Fibroblast of skin of scalp (primary cell): ENCODE results near the gene NHLRC4.

Source experiments
- DNase-seq: peaks from one replicate; pipeline ENCODE4 v3.0.0-alpha.2; 2013

The NHLRC4 gene

DNA sequence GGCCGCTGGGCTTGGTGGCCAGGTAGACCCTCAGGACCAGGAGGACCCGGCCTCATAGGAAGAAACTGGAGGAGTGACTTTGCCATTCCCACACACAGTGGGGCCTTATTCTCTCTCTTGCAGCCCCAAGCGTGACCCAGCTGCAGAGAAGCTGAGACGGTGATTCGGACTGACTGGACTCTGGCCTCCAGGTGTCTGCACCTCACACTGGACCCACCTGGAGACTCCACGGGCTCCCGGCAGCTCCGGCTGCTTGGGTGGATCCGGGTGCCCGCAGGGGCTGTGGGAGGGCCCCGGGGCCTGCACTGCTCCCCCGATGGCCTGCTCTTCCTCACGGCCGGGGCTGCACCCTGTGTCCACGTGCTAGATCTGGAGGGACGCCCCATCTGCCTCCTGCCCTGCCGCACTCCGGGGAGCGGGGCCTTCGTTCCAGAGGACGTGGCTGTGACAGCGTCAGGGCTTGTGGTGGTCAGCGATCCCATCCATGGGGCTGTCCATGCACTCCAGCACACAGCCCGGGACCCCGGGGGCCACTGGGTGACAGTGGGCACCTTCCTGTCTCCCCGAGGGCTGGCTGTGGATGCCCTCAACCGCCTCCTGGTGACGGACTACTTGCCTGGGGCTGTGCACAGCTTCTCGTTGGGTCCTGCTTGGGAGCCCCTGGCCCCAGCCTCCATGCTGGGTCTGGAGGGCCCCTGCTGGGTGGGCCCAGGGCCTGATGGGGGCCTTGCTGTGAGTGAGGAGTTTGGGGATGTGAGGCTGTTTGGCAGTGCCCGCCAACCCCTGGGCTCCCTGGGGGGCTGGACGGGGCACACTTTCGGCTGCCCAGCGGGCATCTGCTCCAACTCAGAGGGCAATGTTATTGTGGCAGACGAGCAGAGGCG, 810 bp downstream of the NHLRC4 start:
- DNase-seq: no peak

DNA sequence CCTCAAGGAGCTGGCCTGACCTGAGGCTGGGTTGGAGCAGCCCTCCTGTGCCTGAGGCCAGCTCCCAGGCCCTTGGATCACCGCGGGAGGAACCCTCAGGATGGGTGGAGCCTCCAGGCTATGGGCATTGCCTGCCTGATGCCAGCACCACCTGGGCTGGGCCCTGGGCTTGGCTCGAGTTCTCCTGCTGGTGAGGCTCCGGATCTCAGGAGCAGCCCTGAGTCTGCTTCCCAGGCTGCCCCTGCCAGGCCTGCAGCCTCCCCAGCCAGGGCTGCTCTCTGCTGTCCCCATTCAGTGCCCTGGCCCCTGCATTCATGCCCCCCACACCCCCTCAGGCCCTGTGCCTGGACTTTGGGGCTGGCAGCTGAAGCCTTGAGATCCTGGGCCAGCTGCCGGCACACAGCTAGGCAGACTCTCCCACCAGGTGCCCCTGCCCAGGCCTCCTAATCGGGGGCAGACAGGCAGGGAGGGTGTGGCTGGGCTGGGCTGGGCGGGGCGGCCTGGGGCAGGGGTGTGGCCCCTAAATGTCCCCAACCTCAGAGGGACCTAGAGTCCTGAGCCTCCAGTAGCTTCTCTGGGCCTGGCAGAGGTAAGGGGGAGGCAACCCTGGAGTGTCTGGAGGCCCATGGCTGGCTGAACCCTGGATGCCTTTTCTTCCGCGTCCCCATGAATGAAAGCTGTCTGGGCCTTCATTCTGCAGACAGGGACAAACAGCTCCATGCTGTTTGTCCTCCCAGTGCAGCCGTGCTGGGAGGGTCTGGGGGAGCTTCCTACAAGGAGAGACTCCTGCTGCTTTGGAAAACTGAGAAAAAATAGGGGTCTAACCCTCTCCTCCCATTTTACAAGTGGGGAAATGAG, 1.8 kb downstream of the NHLRC4 start:
- no peak for DNase-seq

DNA sequence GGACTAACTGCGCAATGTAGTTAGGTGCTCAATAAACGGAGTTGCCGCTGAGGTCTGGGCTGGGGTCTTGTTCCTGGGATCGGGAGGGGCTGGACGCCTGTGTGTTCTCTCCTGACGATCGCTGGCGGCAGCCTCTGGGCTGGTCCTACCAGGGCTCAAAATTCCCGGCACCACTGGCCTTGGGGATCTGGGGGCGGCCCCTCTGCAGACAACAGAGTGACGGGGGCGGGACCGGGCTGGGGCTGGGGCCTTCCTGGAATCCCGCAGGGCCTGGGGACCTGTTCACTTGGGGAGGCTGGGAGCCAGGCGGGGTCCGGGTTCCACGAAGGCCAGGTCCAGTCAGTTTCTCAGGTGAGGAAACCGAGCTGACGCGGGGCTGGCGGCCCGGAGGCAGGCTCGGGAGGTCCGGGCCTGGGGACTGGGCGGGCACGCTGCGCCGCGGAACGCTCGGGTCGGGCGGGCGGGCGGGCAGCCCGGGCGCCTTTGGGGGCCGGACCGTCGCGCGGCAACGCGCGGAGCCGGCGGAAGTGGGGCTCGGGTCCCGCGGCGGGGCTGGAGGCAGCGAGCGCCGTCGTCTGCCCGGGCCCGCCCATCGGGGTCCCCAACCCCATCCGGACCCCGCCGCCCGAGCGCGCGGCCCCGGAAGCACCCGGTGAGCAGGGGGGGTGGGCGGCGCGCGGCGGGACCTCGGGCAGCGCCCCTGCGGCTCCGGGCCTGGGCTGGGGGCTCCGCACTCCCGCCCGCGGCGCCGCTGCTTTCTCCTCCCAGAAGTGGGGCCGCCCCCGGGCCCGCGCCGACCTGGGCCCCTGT, 2.8 kb downstream of the NHLRC4 start, which contains the start of gene PIGQ:
PIGQ (plus strand) TSS at position 524 of the 810 bp plus-strand sequence. CDS start 4,107 bp downstream, outside the sequence.
- peak; percentile 67 for DNase-seq

DNA sequence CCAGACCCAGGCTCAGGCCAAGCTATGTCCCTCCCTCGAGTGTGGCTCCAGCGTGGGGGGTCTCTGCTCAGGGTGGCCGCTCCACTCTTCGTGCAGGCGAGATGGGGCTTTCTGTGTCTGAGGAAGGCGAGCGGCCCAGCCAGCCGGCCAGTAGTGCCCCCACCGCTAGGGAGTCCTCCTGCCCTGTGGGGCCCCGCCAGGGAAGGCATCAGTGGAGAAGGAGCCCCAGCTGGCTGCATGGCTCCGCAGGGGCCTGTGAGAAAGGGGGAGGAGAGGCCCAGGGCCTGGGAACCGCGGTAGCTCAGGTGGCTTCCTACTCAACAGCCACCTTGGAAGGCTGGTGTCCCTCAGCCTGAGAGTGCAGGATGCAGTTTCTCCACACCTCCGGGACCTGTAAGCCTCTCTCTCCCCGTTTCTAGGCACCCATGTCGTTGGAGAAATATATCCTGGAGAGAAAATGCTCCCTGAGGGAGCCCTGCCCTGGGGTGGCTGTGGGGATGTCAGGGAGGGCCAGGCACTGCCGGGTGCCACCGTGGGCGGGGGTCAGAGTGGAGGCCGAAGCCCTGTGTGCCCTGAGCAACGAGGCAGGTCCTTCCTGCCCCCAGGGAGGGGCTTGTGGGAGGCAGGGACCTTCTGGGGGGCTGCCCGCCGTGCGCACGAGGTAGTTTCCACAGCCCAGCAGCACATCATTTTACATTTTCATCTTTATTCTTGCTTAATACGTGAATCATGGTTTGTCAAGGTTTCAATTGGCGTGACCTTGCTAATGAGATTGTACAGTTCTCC, 6.3 kb downstream of the NHLRC4 start:
- DNase-seq: no peak

GRCh38 chr16:574021-574760, 7.4 kb downstream of the NHLRC4 start:
- DNase-seq: no peak

DNA sequence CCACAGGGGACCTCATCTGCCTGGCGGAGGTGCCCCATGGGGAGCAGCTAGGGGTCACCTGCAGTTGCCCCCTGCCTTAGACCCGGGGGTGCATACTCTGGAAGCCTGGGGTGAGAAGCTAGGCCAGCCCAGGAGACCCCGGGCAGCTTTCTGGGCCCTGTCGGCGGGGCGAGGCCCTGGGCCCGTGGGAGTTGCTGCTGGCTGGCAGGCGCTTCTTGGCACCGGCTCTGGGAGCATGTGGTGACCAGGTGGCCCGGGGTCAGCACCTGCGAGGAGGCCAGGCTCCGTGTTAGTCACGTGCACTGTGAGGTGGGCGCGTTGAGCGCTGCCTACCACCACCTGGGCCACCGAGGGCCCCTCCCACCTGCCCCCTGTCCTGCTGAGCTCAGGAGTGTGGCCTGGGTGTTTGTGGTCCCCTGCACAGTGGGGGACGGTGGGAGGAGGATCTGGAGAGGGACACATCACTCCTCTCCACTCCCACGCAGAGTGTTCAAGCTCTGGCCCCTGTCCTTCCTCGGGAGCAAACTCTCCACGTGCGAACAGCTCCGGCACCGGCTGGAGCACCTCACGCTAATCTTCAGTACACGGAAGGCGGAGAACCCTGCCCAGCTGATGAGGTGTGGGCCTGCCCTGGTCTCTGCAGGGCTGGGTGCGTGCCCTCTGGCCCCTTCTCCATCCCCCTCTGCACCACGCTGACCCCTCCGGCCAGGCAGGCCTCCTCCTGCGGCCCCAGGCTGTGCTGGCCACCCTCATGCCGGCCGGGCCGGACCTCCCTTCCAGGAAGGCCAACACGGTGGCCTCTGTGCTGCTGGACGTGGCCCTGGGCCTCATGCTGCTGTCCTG, 8.8 kb downstream of the NHLRC4 start:
- no peak for DNase-seq

DNA sequence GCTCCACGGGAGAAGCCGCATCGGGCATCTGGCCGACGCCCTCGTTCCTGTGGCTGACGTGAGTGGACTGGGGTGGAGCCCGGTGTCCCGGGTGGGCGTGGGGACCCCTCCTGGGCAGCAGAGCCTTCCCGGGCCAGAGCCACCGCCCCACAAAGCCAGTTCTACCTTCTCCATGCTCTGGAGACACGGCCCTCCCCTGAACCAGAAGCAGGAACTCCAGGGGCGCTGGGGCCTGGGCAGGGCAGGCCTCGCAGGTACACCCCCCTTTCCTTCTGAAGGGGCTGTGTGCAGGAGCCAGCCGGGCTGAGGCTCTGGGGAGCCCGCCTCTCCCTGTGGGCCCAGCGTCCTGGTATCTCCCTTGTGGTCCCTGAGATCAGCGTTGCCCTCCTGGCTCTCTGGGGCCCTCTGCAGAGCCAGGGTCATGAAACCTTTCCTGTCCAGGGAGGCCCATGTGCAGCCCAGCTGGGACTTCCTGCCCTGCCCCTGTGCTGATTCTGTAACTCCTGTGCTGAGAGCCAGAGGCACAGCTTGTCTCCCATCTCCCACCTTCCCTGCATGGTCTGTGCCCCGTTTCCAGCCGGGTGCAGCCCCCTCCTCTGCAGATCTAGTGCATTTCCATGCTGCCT, 9.5 kb downstream of the NHLRC4 start:
- DNase-seq: no peak

DNA sequence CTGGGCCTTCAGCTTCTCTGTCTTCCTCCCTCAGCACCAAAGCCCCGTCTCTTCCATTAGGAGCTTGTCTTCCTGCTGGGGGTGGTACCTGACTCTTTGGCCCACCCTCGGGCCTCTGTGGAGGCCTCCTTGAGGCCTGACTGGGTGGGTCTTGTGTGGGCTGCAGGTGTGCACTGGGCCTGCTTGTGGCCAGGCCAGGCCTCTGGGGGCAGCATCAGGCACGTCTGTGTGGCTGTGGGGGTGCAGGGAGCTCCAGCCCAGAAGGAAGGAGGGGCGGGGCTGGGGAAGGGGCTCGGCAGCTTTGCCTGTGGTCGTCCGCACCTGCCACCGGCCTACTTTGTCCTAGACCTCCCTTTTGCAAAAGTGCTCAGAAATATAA, 10.0 kb downstream of the NHLRC4 start:
- DNase-seq: no peak

DNA sequence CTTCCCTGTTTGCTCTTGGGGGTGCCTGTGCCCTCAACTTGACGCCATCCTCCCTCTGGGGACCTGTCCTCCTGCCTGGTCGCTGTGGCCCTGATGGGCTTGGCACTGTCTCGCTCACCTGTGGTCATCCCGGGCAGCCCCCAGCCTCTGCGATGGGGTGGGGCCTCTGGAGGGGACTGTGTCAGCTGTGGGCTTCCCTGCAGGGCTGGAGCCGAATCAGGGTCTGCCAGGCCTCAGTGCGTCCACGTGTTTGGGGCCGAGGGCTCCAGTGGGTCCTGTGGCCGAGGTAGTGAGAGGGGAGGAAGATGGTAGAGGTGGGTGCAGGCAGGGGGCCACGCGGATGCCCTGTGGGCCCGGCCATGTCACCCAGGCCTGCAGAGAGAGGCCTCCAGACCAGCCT, 11.0 kb downstream of the NHLRC4 start:
- DNase-seq: no peak

GRCh38 chr16:578232-578869, 11.5 kb downstream of the NHLRC4 start:
- DNase-seq: no peak

- DNase-seq: peak; percentile 65
These were observed 12.1 kb downstream of the NHLRC4 start for GRCh38 chr16:578870-579405.

- no peak for DNase-seq
These were observed 13.5 kb downstream of the NHLRC4 start for GRCh38 chr16:580141-580945.

GRCh38 chr16:580946-581498, 14.2 kb downstream of the NHLRC4 start:
- DNase-seq: no peak

DNA sequence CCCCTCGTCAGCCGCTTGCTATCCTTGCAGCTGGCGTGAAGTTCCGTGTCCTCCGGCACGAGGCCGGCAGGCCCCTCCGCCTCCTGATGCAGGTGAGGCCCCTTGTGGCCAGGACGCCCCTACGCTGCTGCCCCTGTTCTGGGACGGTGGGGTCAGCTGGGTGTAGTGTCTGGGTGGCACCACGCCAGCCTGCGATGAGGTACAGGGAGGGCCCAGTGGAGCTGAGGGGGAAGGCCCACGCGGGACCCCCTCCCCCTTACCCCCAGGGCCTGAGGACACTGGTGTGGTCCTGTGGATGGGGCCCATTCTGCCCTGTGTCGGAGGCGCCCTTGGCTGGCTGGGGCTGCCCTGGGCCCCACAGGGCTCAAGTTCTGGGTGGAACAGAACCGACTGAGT, 15.4 kb downstream of the NHLRC4 start:
- DNase-seq: no peak

- no peak for DNase-seq
These were observed 16.0 kb downstream of the NHLRC4 start for GRCh38 chr16:582614-583331.

DNA sequence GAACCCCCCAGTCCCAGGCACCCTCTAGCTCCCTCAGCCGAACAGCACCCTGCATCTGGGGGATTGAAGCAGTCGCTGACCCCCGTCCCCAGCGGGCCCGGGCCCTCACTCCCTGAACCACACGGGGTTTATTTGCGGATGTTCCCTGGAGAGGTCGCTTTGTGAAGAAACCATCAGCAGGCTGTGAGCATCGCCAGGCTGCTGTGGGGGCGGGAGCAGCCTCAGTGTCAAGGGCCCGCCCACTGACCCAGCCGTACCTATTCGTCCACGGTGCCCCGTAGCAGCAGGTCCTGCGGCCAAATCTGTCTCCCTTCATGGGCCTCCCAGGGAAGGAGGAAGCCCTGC, 16.6 kb downstream of the NHLRC4 start:
- DNase-seq: no peak
